NCI-H1694 treated with DMSO at 0.1 percent for 48 hours (cell line): ENCODE results near the gene KRT20.

Source experiments
- DNase-seq: peaks from one replicate; lab custom pipeline; 2025; lab: John Stamatoyannopoulos, UW

KRT20 gene

DNA sequence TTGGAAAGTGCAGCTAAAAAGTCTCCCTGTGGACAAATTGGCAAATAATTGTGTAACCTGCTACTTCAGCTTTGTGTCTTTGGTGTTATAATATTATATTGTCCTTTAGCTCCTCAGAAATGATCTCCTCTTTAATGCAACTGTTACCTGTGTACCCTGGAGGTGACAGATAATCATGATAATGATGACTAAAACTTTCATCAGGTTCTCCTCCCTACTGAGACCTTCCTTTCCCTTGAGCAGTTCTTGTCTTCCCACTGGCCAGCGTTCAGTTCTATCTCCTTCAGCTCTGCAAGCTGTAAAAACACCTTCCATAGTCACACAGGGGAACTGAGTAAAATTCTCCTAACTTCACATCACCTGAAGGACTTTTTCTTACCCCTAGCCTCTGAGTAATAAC, 32.7 kb downstream of the KRT20 start:
- DNase-seq = no peak

DNA sequence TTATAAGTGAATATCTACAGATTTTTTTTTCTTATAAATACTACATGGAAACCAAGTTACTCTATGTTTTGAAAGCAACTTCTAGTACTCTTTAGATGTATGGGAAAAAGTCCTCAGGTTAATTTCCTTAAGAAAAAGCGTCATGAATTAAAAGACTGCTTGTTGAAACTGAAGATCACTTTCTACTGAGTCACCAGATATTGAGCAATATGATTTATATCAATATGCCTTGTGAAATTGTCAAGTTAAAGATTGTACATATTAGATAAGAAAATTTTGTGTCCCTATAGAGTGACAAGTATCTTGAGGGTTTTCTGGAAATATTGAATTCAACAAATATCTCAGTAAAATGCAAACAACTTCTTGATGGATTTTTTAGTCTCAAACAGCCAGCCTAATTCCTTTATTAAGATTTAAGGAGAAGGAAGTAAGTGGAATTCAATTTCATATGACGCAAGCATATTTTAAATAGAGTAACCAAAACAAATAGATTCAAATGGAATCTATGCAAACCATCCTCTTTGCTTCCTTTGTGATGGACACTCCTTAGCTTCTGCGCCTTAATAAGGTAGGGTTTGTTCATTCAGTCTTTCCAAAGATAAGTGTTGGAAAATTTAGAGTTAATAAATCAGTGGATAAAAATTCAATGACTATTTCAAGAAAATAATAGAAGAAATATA, 34.6 kb downstream of the KRT20 start:
- no peak for DNase-seq

DNA sequence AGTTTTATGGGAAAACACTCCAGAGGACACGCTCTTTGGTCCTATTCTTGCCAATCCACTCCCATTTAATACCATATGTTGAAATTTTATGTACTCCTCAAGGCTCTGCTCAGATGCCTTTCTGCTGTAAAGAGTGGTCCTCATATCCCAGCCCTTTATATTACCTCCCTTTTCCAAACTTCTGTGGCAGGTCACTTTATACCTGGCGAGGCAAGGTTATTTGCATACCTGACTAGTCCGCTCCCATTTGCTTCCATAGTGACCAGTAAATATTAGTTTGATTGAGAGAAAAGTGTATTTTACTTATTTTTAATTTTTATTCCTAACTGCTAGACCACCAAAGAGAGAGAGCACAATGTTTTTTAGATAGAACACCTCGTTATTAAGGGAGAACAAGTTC, 35.3 kb downstream of the KRT20 start:
- no peak for DNase-seq

DNA sequence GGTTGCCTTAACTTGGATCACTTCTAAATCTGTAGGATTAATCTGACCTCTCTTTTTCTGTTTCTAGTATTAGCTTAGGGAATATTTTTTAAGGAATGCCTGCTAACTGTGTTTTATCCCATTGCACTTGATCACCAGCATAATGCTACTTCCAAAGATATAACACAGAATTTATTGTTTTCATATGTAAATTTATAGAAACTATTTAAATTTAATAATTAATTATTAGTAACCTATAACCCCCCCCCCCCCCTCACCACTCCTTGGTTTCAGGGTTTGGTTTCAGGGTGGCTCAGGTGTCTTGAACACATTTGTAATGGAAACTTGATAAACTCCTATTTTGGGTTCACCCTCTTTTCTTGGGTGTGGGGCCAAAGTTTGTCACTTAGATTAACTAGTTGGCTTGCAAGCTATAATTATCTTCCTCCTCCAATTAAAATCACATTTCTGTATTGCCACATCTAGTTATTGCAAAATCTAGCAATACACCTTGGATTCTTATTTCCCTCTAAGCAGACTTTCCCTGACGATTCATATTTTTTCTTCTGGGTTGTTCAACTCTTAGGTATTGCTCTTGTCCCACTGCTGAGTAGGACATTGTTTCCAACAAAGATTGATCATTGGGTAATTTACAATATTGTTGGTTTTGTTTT, 36.3 kb downstream of the KRT20 start:
- no peak for DNase-seq

DNA sequence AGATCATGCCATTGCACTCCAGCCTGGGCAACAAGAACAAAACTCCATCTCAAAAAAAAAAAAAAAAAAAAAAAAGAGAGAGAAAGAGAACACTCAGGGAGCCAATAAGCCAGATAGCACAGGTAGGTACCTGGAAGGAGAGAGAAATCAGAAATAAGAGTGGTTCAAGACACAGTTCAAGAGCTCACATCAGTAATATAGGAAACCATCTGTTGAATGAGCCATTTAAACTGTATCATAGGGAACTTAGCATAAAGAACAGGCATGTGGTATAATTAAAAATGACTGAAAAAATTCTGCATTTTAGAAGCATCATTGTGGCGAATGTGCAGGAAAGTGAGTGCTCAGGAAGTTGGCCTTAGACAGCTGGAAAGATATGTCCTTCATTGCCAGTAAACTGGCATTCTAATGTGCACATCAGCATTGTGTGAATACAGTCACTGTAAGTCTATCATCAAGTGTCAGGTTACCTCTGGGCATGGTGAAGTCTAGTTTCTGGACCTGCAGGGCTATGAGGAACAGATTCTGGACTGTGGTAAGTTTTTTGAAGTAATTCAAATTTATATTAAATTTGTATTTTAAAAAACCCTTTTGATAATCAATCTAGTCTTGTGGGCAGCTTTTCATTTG, 38.4 kb downstream of the KRT20 start:
- no peak for DNase-seq

DNA sequence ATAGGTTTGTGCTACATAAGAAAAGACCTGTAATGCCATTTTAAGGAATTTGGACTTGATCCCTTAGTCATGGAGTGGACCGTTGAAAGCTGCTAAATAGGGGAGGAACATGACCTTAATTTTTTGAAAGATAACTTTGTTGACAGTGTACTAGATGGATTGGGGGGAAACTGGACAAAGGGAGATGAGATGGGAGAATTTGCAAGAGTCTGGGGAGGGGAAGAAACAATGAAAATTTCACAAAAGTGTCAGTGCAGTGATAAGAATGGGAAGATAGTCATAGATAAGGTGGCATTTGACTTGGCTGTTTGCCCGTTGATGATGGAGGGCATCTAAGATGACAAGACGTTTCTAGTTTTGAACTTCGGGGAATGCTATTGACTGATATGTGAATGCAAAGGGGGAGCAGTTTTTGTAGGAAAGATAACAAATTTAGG, 40.4 kb downstream of the KRT20 start:
- no peak for DNase-seq

DNA sequence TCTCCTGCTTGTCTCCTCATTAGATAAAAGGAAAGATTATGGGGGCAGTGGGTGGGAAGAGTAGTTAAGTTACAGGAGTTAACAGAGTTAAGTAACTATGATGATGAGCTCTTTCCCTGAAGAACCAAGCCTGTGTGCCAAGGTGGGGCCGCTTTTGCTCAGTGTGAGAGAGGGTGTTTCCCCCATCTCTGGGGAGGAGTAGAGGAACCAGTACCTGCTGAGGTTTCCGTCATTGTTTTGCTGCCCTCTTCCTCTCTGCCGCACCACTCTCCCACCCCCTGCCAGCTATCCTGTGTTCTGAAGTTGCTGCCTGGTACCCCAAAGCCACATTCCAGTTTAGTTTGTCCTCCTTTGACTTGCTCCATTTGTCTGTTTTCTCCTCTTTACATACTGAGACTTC, 41.8 kb downstream of the KRT20 start:
- DNase-seq = no peak

DNA sequence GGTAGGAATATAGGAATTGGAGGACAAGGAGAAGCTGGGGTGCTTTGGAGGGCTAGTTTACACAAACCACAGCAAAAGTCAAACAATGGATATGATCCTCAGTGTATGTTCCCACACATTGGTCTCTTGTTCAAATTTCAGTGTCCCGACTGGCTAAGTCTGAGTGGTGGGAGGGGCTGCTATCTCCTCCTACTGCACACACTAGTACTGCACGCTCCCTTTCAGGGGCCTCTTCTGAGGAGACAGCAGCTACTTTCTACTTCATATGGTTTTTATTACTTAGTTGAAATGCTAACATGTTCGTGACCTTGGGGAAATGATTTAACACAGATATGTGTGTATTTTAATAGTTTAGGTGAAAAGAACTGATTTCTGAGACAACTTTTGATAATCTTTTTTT, 43.8 kb downstream of the KRT20 start:
- DNase-seq = no peak

DNA sequence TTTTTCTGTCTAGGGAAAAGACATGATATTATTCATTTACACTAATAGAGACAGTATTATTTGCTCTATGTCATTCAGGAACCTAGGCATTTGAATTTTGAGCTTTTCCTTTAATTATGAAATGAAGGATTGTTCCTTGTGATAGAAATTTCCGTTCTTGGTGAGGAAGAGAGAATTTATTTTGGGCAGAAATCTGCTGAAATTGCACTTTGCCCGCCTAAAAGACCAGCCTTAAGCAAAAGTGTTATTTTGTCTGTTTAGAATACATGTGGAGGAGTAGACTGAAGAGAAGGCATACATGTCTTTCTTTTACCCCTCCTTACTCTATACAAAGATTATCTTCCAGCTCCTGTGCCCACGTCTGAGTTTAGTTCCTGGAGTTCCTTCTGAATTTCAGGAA, 45.8 kb downstream of the KRT20 start:
- no peak for DNase-seq

DNA sequence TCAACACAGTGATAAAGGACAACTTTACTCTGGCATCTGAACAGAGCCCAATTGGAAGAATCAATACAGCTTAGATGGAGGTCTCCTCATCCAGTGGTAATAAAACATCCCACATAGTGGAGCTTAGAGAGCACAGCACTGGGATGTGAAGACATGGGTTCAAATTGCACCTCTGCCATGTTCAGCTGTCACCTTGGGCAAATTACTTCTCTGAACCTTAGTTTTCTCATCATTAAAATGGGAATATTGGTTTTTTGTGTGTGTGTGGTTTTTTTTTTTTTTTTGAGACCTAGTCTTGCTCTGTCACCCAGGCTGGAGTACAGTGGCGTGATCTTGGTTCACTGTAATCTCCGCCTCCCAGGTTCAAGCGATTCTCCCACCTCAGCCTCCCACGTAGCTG, 49.0 kb downstream of the KRT20 start:
- DNase-seq = no peak

DNA sequence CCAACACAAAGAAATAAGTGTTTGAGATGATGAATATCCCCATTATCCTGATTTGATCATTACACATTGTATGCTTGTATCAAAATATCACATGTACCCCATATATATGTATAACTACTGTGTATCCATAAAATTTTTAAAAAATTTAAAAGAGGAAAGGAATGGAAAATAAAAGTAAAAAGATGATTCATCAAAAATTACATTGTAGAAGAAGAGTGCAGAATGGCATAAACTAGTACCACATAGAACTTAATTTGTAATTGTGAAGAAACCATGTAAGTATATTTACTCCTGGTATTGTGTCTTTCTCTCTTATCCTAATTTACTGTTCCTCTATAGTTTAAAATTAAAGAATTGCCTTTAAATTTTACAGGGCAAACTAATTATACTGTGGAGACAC, 51.2 kb downstream of the KRT20 start:
- DNase-seq = no peak

DNA sequence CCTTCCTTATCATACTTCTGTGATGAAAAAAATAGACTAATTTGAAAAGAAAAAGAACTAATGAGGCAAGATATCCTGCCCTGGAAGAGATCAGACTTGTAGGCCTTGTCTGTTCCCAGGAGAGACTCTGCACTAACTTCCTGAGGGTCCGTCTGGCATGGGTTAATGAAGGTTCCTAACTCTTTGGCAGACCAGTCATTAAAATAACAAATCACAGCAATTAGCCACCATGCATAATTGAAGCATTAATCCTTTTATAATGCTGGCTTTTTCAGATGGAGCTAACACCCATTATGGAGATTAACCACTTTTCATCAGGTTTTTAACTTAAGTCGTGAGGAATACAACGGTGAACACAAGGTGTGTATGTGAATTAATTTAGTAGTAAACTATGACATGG, 52.2 kb downstream of the KRT20 start:
- DNase-seq = no peak

DNA sequence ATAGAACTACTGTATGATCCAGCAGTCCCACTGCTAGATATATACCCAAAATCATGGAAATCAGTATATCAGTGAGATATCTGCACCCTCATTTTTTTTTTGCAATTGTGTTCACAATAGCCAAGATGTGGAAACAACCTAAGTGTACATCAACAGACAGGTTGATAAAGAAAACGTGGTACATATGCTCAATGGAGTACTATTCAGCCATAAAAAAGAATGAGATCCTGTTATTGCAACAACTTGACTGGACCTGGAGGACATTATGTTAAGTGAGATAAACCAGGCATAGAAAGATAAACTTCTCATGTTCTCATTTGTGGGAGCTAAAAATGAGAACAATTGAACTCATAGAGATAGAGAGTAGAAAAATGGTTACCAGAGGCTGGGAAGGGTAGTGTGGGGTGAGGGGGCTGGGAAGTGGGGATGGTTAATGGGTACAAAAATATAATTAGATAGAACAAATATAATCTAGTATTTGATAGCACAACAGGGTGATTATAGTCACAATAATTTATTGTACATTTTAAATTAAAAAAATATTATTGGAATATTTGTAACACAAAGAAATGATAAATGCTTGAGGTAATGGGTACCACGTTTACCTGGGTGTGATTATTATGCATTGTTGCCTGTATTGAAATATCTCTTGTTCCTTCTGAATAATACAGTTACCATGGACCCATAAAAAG, 54.8 kb downstream of the KRT20 start:
- DNase-seq = no peak

DNA sequence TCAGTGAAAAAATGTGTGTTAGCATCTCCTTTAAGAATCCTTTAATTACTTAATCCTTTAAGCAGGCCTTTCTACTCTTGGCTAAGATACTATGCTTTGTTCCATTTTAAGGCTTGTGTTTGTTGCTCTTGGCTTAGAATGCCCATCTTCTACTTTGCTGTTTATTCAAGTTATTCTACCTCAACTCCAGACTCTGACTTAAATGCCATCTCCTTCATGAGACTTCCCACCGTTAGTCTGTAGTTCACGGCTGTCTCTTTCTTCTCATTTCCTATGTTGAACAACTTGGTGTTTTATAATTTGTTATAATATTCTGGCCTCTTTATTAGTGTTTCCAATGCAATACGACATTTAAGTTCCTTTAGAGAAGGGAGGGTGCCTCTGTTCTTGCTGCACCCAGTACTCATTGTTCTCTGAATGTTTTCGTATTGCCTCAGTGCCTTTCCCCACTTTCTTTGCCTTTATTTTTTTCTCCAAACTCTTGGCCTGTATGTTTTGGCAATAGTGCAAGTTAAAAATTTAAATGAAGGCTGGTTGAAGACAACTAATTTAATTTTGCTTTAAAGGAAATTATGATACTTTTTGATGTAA, 56.5 kb downstream of the KRT20 start:
- DNase-seq = no peak

DNA sequence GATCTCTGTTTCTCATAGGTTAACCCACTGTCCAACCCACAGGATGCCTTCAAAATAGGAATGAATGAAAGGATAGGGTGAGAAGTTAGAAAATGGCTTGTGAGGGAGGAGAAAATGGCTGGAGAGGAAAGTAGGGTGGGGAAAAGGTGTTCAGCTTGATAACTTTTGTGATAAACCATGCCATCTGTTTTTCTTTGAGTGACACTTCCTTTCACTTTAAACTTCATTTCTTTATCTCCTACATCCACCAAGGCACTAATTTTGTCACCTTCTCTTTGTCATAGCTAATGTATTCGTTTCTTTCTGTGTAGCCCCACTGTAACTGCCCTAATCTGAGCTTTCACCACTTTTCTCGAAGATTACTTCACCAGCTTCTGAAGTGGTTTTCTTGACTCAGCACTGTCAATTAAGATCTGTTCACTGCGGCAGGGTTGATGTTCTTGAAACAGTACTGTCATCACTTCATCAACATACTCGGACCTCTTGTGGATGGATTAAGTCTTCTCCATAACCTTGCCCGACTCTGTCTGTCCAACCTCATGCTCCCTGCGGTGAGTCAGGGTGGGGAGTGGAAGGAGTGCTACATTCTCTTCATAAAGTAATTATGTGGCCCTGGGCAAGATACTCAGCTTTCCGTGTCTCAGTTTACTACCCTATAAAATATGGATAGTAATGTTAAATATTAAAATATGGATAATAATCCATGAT, 57.1 kb downstream of the KRT20 start:
- no peak for DNase-seq
